Measurements from ENCODE around the gene AMBRA1.
"Not testable (repeated sequence)": the region's sequence is repeated elsewhere in the genome, so short reads cannot be mapped to it uniquely, and the experiment has no call there.

AMBRA1 gene

DNA sequence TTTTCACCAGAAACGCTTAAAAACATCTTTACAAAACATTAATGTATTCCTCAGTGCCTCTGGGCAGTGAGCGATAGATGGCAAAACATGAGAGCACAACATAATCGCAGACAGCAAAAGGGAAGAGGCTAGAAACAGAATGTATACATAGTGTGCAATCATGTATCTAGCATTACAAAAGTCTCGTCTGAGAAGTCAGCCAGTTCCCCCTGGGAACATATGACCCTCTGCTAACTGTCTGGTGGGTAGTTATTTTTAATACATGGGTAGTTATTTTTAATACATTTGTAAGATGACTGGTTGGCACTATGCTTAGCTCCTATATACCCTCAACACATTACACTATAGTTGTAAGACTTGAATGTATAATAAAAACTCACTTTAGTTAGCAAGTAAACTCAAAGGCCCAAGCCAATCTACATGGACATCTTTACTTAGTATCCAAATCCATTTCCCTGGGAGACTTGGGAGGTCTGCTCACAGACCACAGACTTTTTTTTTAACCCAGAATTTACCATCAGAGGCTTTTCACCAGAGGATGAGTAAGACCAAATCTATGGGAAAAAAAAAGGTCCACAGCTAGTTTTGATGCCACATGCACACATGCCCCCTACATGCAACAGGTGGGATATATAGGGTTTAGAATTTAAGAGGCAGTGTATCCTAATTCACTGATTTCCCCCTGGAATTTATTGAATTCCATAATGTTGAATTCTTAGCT, 71.7 kb downstream of the AMBRA1 start:
- DNase-seq (ENCODE audit: low spot score): no peak
- TF ChIP-seq, protein P1, sequence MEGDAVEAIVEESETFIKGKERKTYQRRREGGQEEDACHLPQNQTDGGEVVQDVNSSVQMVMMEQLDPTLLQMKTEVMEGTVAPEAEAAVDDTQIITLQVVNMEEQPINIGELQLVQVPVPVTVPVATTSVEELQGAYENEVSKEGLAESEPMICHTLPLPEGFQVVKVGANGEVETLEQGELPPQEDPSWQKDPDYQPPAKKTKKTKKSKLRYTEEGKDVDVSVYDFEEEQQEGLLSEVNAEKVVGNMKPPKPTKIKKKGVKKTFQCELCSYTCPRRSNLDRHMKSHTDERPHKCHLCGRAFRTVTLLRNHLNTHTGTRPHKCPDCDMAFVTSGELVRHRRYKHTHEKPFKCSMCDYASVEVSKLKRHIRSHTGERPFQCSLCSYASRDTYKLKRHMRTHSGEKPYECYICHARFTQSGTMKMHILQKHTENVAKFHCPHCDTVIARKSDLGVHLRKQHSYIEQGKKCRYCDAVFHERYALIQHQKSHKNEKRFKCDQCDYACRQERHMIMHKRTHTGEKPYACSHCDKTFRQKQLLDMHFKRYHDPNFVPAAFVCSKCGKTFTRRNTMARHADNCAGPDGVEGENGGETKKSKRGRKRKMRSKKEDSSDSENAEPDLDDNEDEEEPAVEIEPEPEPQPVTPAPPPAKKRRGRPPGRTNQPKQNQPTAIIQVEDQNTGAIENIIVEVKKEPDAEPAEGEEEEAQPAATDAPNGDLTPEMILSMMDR (IDR thresholded peaks at IDR 0.05; ENCODE audit: extremely low read depth, missing control alignments): no peak

DNA sequence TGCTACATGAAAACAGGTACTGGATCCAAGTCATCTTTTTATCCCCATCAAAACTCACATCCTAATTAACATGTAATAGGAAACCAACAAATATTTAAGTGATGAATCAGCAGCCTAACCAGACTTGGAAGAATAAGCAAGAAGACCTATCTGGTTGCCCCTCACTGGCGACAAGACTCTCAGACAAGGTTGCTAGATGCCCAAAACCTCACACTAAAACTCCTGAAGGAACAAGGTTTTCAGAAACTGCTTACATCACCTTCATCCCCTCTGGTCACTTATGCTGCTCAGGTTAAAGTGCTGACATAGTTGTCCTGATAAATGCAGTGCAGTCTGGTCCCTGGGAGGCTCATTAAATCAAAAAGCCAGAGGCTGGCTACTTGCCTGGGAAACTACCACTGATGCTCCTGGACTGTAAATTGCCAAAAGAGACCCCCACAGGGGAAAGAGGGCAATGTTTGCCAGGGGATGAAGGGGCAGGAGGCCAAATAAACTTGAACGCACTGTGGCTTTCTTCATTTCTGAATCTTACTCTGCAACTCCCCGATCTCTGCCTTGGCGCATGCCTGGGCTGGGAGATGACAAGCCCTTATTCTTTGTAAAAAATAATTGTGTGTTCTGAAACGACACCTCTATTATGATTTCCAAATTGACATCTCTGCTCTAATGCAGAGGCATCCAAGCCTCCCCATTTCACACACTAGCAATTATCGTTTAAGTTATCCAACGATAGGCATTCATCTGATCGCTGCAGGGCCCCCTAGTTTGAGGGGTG, 72.7 kb downstream of the AMBRA1 start:
- TF ChIP-seq, protein P1 (IDR thresholded peaks at IDR 0.05; ENCODE audit: extremely low read depth, missing control alignments): no peak
- no peak for DNase-seq (ENCODE audit: low spot score)

DNA sequence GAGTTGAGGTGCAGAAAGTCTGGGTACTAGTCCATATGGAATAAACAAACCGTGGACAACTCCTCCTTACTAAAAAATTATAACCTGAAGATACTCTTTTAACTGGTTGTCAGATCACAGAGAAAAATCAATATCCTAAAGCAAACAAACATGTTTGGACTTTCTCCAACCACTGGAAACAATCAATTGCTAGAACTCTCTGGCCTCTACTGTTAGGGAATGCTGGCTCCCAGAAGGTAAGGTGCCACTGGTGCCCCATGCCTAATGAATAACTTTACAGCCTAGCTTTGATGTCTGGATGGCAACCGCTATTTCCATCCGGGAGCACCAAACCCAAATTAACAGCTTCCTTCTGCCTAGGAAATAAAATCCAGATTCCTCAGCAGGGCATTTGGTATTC, 74.5 kb downstream of the AMBRA1 start:
- DNase-seq (ENCODE audit: low spot score): no peak
- TF ChIP-seq, protein P1 (IDR thresholded peaks at IDR 0.05; ENCODE audit: extremely low read depth, missing control alignments): no peak

DNA sequence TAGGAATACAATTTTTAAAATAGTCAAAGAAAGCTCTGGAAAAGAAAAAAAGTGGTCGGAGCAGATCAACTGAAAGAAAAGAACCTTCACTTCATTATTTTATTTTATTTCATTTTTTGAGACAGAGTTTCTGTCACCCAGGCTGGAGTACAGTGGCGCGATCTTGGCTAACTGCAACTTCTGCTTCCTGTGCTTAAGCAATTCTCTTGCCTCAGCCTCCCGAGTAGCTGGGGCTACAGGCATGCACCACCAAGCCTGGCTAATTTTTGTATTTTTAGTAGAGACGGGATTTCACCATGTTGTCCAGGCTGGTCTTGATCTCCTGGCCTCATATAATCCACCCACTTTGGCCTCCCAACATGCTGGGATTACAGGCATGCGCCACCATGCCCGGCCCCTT, 74.9 kb downstream of the AMBRA1 start:
- not testable (repeated sequence) for DNase-seq (ENCODE audit: low spot score)

DNA sequence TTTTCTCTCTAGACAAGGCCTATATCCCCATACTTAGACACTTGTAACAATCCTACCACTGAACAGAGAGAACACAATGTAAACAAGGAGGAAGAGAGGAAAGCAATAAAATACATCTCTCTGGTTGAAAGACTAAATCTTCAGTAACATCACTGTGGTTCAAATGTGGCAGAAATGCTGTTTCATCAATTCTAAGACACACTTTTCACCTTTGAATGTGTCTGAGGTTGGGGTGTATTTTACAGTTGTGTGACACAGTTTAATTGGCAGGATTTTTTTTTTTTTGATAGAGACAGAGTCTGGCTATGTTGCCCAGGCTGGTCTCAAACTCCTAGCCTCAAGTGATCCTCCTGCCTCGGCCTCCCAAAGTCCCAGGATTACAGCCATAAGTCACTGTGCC, 79.5 kb downstream of the AMBRA1 start:
- DNase-seq (ENCODE audit: low spot score): no peak
- TF ChIP-seq, protein P1 (IDR thresholded peaks at IDR 0.05; ENCODE audit: extremely low read depth, missing control alignments): no peak

DNA sequence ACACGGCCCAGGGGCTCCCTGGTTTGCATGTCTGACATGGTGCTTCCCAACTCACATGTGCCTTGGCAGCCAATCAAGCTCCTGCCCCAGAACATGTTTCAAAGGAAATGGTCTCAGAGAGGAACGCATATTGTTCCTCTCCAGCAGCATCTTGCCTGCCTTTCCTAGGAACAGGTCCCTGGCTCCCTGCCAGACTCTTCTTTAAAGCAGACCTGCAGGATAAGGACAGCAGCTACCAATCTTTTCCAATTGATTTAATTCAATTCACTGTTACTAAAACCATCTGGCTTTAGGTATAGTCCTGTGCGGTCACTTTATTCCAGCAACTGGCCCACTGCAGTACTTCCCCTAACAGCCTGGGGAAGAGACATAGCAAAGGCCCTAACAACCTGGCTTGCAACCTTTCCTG, 79.9 kb downstream of the AMBRA1 start:
- TF ChIP-seq, protein P1 (IDR thresholded peaks at IDR 0.05; ENCODE audit: extremely low read depth, missing control alignments): no peak
- DNase-seq (ENCODE audit: low spot score): no peak

DNA sequence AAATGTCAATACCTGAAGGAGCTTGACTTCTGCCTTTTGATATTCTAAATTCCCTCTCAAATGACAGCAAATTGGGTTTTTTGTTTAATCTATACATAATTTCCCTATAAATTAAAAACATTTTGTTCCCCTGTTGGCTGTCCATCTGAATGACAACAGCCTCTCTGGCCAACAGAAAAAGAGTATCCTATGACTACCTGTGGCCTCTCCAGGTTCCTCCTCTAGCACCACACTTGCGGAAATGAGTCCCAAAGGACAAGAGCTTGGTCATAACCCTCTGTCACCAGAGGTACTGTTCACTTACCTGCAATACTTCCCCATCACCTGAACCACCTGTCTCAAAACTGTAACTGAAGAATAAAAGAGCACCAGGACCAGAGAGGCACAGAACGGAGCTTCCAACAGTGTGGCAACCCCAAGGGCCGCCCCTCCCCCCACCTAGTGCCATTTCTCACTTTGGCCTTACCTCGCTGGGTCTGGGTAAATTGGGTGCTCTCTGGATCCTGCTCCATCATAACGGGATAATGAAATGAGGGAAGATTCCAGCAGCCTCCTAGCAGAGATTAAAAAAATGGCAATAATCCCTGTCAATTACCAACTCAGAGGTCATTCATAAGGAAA, 81.5 kb downstream of the AMBRA1 start:
- TF ChIP-seq, protein P1 (IDR thresholded peaks at IDR 0.05; ENCODE audit: extremely low read depth, missing control alignments): no peak

More for the DNA sequence above, 81.5 kb downstream of the AMBRA1 start:
- no peak for DNase-seq (ENCODE audit: low spot score)
